DMS153 treated with DMSO at 0.1 percent for 48 hours (cell line): ENCODE data around the gene NDUFA1.
"Not testable (repeated sequence)": the region's sequence is repeated elsewhere in the genome, so short reads cannot be mapped to it uniquely, and the experiment has no call there.

ENCODE experiments used
- DNase-seq: peaks from one replicate; lab custom pipeline; 2025; ENCODE audit not compliant: unreplicated experiment; lab: John Stamatoyannopoulos, UW

Gene NDUFA1

DNA sequence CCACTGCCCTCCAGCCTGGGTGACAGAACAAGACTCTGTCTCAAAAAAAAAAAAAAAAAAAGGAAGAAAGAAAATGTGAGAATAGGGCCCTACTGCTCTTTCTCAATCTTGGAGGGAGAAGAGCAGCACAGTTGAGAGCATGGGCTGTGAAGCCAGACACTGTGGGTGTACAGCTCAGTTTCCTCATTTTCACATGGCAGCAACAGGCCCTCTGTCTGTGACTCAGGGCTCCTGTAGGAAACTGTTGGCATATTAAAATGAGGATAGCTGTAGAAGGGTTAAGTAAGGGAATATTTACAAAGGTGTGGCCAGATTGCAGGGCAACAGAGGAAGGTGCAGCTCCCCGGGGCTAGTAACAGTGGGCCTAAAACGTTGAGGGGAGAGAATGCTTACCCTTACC, 27.5 kb downstream of the NDUFA1 start:
- no peak for DNase-seq

DNA sequence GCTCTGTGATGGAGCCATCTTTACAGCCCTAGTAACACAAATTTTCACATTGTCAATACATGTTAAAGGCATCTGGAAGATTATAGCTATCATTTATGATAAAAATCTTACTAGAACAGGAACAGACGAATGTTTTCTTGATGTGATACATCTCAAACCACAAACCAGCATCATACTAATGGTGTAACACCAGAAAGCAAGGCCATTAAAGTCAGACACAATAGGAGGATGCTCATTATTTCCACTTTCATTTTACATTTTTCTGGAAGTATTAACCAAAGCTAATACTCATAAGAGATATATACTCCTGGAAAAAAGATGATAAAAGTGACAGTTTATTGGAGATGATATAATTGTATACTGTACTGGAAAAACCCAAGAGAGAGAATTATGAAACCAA, 29.3 kb downstream of the NDUFA1 start:
- no peak for DNase-seq

DNA sequence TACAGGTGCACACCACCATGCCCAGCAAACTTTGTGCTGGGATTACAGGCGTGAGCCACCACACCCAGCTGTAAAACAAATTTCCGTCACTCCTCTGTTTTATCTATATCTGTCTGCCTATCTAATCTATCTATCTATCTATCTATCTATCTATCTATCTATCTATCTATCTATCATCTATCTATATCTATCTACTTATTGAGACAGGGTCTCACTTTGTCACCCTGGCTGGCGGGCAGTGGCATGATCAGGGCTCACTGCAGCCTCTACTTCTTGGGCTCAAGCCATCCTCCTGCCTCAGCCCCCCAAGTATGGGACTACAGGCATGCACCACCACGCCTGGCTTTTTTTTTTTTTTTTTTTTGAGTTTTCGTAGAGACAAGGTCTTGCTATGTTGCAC, 44.7 kb downstream of the NDUFA1 start:
- no peak for DNase-seq

DNA sequence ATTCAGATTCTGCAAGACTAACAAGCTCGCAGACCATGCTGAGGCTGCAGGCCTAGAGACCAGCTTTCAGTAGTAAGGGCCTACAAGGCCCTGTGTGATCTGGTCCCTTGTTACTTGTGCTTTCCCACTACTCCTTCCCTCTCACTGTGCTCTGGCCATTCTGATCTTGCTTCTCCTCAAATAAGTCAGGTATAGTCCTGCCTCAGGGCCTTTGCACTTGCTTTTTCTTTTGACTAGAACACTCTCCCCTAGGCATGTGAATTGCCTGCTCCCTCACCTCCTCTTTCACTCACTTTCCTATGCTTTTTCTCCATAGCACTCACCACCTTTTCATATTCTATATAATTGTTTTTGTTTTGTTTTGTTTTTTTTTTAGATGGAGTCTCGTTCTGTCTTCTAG, 46.2 kb downstream of the NDUFA1 start:
- no peak for DNase-seq

DNA sequence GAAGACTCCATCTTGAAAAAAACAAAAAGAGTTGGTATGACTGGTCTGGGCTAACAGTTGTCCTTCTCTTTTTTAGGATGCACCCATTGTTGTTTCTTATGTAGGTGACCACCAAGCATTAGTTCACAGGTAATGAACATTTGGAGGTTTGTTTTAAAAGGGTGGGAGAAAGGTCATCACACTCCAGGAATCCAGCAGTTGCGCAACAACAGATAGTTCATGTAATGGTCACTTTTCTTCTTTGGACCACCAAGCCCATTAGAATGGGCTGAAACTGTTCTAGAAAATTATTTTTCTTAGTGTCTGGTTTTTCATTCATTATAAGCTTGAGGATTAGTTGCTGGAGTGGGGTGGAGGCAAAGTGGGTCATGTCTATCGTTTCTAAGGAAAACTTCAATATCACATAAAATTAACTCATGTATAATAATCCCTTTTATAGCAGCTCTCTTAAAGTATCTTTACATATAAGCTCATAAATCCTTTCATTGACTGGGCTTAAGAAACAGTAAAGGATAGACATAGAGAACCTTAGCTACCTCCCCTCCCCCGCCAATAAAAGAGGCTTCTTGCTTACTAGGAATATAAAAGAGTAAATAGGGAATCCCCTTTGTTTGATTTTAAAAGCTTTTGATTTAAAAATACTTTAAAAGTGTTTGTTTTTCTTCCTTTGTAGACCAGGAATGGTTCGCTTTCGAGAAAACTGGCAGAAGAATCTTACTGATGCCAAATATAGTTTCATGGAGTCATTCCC, 48.4 kb downstream of the NDUFA1 start:
- DNase-seq, result no peak

DNA sequence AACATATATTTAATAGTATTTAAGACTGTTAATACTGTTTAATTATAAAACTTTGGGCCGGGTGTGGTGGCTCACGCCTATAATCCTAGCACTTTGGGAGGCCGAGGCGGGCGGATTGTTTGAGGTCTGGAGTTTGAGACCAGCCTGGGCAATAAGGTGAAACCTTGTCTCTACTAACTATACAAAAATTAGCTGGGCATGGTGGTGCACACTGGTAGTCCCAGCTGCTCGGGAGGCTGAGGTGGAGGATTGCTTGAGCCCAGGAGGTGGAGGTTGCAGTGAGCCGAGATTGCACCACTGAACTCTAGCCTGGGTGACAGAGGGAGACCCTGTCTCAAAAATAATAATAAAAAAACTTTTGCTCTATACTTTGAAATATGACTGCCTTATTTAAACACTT, 50.8 kb downstream of the NDUFA1 start:
- DNase-seq, result not testable (repeated sequence)
